GM18508 (cell line): ENCODE data around the gene TRIP13.
"Not testable (repeated sequence)": the region's sequence is repeated elsewhere in the genome, so short reads cannot be mapped to it uniquely, and the experiment has no call there.

Source experiments
- ATAC-seq: cut with Tn5 transposase; IDR thresholded peaks from one replicate; pipeline ENCODE4 v1.9.1; 2021; ENCODE audit warnings: moderate number of reproducible peaks; ENCODE audit not compliant: insufficient read depth, unreplicated experiment

Gene TRIP13, protein sequence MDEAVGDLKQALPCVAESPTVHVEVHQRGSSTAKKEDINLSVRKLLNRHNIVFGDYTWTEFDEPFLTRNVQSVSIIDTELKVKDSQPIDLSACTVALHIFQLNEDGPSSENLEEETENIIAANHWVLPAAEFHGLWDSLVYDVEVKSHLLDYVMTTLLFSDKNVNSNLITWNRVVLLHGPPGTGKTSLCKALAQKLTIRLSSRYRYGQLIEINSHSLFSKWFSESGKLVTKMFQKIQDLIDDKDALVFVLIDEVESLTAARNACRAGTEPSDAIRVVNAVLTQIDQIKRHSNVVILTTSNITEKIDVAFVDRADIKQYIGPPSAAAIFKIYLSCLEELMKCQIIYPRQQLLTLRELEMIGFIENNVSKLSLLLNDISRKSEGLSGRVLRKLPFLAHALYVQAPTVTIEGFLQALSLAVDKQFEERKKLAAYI

DNA sequence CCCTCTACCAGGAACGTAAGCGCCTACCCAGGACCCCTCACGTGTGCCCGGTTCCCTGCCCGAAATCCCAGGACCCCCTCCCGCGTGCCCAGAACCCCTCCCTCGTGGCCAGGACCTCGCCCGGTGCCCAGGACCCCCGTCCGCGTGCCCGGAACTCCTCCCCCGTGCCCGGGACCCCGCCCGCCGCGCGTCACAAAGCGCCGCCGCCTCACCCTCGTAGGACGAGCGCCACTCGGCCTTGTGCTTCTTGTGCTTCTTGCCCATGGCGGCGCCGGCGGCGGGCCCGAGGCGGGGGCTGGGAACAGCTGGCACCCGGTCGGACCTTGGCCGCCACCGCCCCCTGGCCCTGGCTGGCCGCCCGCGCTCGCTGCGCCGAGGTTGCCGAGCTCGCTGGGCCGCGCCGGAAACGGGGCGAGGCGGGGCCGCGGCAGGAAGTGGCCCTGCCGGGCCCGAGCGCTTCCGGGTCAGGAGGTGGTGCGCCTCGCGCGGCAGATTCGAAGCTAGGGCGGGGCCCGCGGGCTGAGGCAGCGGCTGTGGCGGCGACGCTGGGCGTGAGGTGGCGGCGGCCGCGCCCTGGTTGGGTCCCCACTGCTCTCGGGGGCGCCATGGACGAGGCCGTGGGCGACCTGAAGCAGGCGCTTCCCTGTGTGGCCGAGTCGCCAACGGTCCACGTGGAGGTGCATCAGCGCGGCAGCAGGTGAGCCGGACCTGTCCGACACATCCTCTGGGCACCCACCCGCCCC, at the start of gene TRIP13, which contains the start of gene BRD9:
TRIP13 (plus strand) TSS at position 491 of the 743 bp plus-strand sequence; CDS start at position 606, 115 bp downstream.
BRD9 (minus strand) TSS at position 408 of the 743 bp plus-strand sequence; CDS start at position 264, 144 bp downstream.
- peak; percentile 84 for ATAC-seq

GRCh38 chr5:843371-843770, 49.3 kb upstream of the TRIP13 start:
- not testable (repeated sequence) for ATAC-seq

GRCh38 chr5:843926-844325, 48.8 kb upstream of the TRIP13 start:
- ATAC-seq, result not testable (repeated sequence)

- not testable (repeated sequence) for ATAC-seq
These were observed 48.3 kb upstream of the TRIP13 start for GRCh38 chr5:844426-844825.

GRCh38 chr5:845031-845675, 47.5 kb upstream of the TRIP13 start:
- not testable (repeated sequence) for ATAC-seq

GRCh38 chr5:845676-846601, 46.7 kb upstream of the TRIP13 start:
- ATAC-seq, result not testable (repeated sequence)

DNA sequence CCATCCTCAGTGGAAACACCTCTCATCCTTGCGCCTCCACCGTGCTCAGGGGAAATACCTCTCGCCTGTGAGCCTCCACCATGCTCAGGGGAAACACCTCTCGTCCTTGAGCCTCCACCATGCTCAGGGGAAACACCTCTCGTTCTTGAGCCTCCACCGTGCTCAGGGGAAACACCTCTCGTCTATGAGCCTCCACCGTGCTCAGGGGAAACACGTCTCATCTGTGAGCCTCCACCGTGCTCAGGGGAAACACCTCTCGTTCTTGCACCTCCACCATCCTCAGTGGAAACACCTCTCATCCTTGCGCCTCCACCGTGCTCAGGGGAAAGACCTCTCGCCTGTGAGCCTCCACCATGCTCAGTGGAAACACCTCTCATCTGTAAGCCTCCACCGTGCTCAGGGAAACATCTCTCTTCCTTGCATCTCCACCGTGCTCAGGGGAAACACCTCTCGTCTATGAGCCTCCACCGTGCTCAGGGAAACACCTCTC, 46.0 kb upstream of the TRIP13 start:
- not testable (repeated sequence) for ATAC-seq

GRCh38 chr5:847212-847611, 45.5 kb upstream of the TRIP13 start:
- ATAC-seq, result not testable (repeated sequence)

DNA sequence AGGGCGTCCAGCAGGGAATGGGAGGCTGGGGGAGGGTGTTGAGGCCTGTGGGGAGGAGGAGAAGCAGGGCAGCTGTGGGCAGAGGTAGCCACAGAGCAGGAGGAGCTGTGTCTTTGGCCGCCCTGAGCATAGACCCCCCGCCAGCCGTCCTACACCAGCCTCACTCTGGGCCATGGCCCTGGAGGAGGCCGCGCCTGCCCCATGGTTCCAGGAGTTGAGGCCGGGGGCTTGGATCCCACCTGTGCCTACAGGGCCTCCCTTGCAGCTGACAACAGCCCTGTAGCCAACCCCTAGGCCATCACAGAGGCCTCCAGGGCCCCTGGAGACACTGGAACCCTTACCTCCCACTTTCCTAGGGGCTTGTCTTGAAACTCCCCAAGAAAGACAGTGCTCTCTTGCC, 44.9 kb upstream of the TRIP13 start:
- not testable (repeated sequence) for ATAC-seq

- no peak for ATAC-seq
These were observed 44.0 kb upstream of the TRIP13 start for GRCh38 chr5:848671-849111.

GRCh38 chr5:849651-850301, 42.9 kb upstream of the TRIP13 start:
- no peak for ATAC-seq

DNA sequence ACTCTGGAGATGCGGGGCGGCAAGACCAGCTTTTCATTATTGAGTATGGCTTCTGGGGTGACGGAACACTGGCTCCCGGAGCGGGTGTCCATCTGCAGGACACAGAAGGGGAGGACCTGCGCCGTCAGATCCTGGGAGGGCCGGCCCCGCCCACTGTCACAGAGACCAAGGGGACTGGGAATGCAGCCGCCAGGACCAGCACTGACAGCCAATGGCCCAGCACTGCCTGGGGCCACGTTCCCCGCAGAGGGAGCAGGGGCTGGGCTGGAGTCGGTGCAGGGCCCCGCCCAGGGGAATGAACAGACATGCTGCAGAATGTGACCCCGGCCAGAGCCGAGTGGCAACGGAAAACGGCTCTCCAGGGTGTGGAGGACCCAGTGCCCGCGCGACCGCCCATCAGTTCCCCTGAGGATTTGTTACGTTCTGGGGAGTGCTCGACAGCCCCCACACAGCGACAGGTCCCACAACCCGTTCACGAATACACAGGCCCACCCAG, 42.1 kb upstream of the TRIP13 start, which contains the start of gene ZDHHC11:
ZDHHC11 (minus strand) TSS at position 476 of the 496 bp plus-strand sequence; CDS start at position 92, 384 bp downstream.
- no peak for ATAC-seq

DNA sequence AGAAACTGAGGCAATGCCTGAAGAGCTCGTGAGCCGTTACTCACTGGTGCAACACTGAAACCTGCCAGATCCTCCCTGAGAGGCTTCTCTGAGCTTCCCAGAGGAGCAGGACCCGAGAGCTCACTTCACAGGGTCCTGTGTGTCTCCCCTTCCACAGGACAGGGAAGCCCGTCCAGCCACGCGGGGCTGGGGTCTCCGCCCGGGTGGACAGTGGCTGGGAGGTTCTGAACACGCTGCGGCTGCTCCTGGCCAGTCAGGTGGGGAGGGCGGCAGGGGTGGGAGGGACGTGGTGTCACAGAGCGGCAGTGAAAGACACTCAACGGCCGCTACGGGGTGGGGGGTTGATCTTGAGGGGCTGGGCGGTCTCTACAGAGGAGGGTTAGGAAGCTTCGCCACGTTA, 41.6 kb upstream of the TRIP13 start:
- no peak for ATAC-seq

DNA sequence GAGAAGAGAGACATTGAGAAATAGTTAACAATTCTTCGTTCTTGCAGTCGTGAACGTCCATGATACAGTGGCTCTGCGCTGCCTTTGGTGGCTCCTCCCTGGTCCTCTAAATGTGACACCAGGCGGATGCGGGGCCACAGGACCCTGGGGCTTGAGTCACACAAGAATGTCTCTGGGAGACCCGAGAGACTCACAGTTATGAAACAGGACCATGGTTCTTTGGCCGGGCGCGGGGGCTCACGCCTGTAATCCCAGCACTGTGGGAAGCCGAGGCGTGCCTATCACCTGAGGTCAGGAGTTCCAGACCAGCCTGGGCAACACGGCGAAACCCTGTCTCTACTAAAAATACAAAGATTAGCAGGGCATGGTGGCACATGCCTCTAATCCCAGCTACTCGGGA, 41.1 kb upstream of the TRIP13 start:
- no peak for ATAC-seq

GRCh38 chr5:852018-852417, 40.7 kb upstream of the TRIP13 start:
- no peak for ATAC-seq

DNA sequence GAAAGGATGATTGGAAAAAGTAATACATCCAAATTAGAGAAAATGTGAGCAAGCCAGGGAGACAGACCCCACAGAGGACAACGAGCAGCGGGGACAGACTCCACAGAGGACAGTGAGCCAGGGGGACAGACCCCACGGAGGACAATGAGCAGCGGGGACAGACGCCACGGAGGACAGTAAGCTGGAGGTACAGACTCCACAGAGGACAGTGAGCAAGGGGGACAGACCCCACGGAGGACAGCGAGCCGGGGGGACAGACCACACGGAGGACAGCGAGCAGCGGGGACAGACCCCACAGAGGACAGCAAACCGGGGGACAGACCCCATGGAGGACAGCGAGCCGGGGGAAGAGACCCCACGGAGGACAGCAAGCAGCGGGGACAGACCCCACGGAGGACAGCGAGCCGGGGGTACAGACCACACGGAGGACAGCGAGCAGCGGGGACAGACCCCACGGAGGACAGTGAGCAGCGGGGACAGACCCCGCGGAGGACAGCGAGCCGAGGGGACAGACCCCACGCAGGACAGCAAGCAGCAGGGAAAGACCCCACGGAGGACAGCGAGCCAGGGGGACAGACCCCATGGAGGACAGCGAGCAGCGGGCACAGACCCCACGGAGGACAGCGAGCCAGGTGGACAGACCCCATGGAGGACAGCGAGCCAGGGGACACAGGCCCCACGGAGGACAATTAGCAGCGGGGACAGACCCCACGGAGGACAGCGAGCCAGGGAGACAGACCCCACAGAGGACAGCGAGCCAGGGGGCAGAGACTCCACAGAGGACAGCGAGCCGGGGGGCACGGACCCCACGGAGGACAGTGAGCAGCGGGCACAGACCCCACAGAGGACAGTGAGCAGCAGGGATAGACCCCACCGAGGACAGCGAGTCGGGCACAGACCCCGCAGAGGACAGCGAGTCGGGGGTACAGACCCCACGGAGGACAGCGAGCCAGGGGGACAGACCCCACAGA, 40.0 kb upstream of the TRIP13 start:
- ATAC-seq, result no peak

- ATAC-seq, result not testable (repeated sequence)
These were observed 39.1 kb upstream of the TRIP13 start for GRCh38 chr5:853416-854090.
